Neural crest cell (in vitro differentiated cells): Measurements from ENCODE around the gene VCAM1. TPM values are rescaled to one million over a fixed set of nuclear protein-coding genes. Genes with fewer than 3 reads are reported as not detected.
A peak's percentile ranks its signal among the peaks of the same experiment; 100 is the strongest.

Source experiments
- DNase-seq: peaks from one replicate; pipeline ENCODE4 v3.0.0; 2021; ENCODE audit warnings: low read depth, mixed read lengths, low spot score
- H3K27ac Mint-ChIP-seq: one replicate; pipeline ENCODE4 v1.8.0; 2021; ENCODE audit warnings: mild to moderate bottlenecking, mixed read lengths; ENCODE audit not compliant: unreplicated experiment
- H3K27me3 Mint-ChIP-seq: 2 replicates; pipeline ENCODE4 v1.8.0; 2021; ENCODE audit warnings: low read depth, mild to moderate bottlenecking, mixed read lengths
- H3K36me3 Mint-ChIP-seq: 2 replicates; pipeline ENCODE4 v1.8.0; 2021; ENCODE audit warnings: low read depth, mild to moderate bottlenecking, mixed read lengths
- H3K4me1 Mint-ChIP-seq: 2 replicates; pipeline ENCODE4 v1.8.0; 2021; ENCODE audit warnings: mixed read lengths
- H3K4me3 Mint-ChIP-seq: one replicate; pipeline ENCODE4 v1.8.0; 2021; ENCODE audit warnings: mild to moderate bottlenecking, mixed read lengths
- H3K9me3 Mint-ChIP-seq: 2 replicates; pipeline ENCODE4 v1.8.0; 2021; ENCODE audit warnings: mixed read lengths
- total RNA-seq: library from RNA; stranded (reverse); gene quantifications from 2 replicates; pipeline ENCODE4 v1.2.1, GENCODE V29; 2021
- TF ChIP-seq, protein P1 (sequence below): fragments of 200-600 bp; sonication (generic); conservative IDR thresholded peaks from 2 replicates; pipeline ENCODE4 v1.5.0; 2021; ENCODE audit warnings: antibody characterized with exemption, mild to moderate bottlenecking

The VCAM1 gene
- total RNA-seq, 1 donor from 2014 or later: 8.6 TPM

DNA sequence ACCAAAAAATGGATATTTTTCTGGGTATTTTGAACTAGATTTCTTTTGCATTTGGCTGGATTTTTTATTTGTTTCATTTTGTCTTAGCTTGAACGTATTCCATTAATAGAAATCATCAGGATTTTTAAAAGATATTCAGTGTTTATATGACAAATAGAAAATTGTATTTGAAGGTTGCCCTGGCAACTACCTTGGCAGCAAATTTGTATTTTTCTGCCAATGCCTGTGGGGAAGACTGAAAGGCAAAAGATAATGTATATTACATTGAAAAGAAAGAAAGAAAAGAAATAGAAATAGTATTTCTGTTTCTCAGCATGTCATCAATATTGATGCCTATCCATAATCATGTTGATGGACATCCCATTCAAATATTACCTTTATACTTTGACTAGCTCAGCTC lies 16.8 kb downstream of the VCAM1 start:
- Mint-ChIP-seq H3K4me3 (no peak overlapping the region), H3K36me3 (no peaks in the 10 kb centered on the region), H3K4me1 (no peaks in the 10 kb centered on the region), H3K9me3 (peaks cover 7% of the 10 kb centered on the region), H3K27me3 (no peaks in the 10 kb centered on the region), H3K27ac (no peak overlapping the region)
- DNase-seq: no peak
- TF ChIP-seq, protein P1, sequence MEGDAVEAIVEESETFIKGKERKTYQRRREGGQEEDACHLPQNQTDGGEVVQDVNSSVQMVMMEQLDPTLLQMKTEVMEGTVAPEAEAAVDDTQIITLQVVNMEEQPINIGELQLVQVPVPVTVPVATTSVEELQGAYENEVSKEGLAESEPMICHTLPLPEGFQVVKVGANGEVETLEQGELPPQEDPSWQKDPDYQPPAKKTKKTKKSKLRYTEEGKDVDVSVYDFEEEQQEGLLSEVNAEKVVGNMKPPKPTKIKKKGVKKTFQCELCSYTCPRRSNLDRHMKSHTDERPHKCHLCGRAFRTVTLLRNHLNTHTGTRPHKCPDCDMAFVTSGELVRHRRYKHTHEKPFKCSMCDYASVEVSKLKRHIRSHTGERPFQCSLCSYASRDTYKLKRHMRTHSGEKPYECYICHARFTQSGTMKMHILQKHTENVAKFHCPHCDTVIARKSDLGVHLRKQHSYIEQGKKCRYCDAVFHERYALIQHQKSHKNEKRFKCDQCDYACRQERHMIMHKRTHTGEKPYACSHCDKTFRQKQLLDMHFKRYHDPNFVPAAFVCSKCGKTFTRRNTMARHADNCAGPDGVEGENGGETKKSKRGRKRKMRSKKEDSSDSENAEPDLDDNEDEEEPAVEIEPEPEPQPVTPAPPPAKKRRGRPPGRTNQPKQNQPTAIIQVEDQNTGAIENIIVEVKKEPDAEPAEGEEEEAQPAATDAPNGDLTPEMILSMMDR: no peak

DNA sequence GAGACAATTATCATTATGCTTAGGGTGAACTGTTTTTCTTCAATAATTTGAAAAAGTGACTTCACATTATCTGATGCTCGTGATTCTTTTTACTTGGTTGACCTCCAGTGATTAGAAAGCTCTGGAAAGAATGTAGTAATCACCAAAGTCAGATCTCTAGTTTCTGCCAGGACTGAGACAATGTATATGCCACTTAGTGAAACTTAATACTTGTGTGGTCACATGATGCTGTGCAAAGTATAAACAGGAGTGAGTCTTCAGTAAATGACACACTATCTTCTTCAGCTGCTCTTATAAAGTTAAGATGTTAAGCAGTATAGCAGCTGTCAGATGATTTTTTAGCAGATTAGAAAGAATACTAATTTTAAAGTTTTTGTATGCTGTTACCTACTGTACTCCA lies 17.2 kb downstream of the VCAM1 start:
- Mint-ChIP-seq H3K36me3 (no peaks in the 10 kb centered on the region), H3K4me3 (no peak overlapping the region), H3K9me3 (peaks cover 7% of the 10 kb centered on the region), H3K27ac (no peak overlapping the region), H3K4me1 (no peaks in the 10 kb centered on the region), H3K27me3 (no peaks in the 10 kb centered on the region)
- DNase-seq: no peak
- TF ChIP-seq, protein P1: no peak

DNA sequence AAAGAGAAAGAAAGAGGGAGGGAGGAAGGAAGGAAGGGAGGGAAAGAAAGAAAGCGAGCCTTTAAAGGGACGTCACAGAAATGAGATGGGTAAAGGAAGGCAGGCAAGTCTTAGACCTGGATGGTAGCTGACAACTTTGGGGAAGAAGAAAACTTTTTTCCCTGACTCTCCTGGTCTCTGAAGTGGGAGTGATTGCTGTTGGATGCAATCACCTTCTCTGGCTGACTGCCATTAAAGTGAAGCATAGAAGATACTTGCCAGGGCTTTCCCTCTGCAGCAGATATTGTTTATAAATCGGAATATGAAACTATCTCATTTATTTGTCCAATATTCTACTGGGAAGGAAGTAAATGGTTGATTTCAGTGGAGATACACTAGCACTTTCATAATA lies 27.0 kb downstream of the VCAM1 start:
- peaks cover 16% of the 10 kb centered on the region for H3K4me1 Mint-ChIP-seq
- H3K4me3 Mint-ChIP-seq: no peak overlapping the region
- TF ChIP-seq, protein P1: no peak
- no peak overlapping the region for H3K27ac Mint-ChIP-seq
- no peak for DNase-seq
- peaks cover 2% of the 10 kb centered on the region for H3K27me3 Mint-ChIP-seq
- no peaks in the 10 kb centered on the region for H3K36me3 Mint-ChIP-seq
- peaks cover 3% of the 10 kb centered on the region for H3K9me3 Mint-ChIP-seq

DNA sequence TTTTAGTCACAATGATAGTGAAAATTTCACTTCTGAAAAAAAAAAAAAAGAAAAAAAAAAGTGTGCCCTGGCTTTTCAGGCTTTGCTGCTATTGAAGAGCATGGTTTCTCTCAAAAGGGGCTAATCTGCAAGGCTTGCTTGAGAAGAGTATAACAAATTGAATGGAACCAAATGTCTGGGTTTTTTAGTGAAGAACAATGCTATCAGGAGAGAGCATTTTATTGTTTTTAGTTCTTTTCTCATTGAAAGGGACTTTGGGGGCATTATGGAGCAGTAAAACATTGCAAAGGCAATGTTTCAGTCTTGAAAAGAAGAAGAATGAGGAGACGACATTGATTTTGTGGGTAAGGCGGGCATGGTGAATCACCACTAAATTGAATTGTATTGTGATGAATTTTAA lies 28.2 kb downstream of the VCAM1 start:
- Mint-ChIP-seq H3K27me3 (peaks cover 2% of the 10 kb centered on the region), H3K9me3 (peaks cover 6% of the 10 kb centered on the region), H3K27ac (no peak overlapping the region), H3K36me3 (no peaks in the 10 kb centered on the region), H3K4me1 (peaks cover 16% of the 10 kb centered on the region), H3K4me3 (no peak overlapping the region)
- TF ChIP-seq, protein P1: no peak
- DNase-seq: no peak

DNA sequence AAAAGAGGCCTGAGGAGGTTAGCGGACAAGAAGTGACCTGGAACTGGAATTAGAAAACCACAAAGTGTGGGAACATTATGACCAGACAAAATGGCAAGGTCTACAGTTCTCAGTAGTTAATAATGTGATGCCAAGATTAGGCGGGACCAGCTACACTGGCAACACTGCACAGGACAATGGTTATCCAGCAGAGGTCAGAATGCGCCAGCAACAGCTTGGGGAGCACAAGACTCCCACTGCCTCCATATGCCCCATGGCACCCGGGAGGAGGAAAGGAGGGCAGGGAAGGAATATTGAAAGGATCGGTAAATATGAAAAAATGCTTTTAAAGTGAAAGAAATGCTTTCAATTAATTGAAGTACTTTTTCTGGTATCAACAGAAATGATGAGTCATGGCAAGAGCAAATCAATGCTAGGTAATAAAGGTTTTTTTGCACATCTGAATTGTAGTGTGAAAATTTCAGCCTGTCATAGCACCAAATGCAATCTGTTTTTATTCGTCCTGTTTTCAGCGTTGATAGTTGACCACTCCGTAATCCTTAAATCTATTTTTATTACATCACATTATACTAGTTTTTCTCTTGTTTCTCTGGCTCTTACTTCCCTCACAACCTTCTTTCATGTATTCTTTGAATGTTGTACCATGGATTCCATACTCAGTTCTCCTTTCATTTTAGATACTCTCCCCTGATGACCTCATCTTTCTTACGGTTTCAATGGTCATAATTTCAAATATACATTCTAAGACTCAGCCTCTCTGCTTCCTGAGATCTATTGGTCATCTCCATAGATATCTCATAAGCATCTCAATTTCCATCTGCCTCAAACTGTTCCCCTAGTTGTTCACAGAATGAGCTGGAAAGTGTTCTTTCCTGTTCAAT lies 30.7 kb downstream of the VCAM1 start:
- H3K9me3 Mint-ChIP-seq: peaks cover 6% of the 10 kb centered on the region

More for the DNA sequence above, 30.7 kb downstream of the VCAM1 start:
- TF ChIP-seq, protein P1: no peak
- Mint-ChIP-seq H3K27me3 (peaks cover 2% of the 10 kb centered on the region), H3K4me1 (peaks cover 21% of the 10 kb centered on the region), H3K36me3 (no peaks in the 10 kb centered on the region), H3K27ac (peak overlapping the region; percentile 81), H3K4me3 (no peak overlapping the region)
- DNase-seq: no peak
